Measurements from ENCODE around the gene SNCAIP. TPM values are rescaled to one million over a fixed set of nuclear protein-coding genes. Genes with fewer than 3 reads are reported as not detected.
A peak's percentile ranks its signal among the peaks of the same experiment; 100 is the strongest.

SNCAIP gene
- total and polyA plus RNA-seq, 8 donors = 0.45 to 10.6 (median 2.6) TPM; not detected in 1

DNA sequence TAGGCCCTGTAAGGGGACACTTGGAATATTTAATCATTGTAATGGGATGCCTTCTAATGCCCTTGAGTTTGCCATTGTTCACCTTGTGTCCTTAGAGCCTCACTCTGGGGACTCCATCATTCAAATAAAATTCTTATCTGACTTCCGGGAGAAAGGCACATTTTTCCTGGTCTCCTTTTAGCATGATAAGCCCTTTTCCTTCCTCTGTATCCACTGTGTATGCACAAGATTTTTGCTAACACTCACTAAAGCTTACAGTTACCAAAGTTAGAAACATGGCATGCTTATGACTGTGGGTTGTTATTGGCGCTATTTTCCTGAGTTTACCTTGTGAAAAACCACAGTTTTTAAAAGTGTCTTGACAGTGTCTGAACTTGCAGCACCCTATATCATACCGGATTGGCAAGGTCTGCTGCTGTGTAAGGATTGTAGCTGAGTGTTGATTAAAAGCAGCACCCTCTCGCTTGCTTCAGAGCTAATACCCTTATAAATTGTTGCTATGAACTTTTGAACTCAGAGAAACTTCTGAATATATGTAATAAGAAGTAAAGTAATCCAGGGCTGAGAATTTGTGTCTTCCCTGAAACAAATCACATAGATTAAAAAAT is 46.4 kb downstream of the SNCAIP start:
- peaks cover 0 to 7% (median 4%) of the 10 kb centered on the region in 4 donors for H3K4me1 ChIP-seq
- intact Hi-C loops (cut with DNase I; ENCODE audit: low total_unique reads) = no loop called here
- H3K27me3 ChIP-seq = no peaks in the 10 kb centered on the region
- H3K36me3 ChIP-seq = no peaks in the 10 kb centered on the region
- no peaks in the 10 kb centered on the region for H3K9me3 ChIP-seq
- H3K27ac ChIP-seq = no peak overlapping the region
- DNase-seq = peak in 1 of 2 donors; percentile 56
- TF ChIP-seq, protein P1, sequence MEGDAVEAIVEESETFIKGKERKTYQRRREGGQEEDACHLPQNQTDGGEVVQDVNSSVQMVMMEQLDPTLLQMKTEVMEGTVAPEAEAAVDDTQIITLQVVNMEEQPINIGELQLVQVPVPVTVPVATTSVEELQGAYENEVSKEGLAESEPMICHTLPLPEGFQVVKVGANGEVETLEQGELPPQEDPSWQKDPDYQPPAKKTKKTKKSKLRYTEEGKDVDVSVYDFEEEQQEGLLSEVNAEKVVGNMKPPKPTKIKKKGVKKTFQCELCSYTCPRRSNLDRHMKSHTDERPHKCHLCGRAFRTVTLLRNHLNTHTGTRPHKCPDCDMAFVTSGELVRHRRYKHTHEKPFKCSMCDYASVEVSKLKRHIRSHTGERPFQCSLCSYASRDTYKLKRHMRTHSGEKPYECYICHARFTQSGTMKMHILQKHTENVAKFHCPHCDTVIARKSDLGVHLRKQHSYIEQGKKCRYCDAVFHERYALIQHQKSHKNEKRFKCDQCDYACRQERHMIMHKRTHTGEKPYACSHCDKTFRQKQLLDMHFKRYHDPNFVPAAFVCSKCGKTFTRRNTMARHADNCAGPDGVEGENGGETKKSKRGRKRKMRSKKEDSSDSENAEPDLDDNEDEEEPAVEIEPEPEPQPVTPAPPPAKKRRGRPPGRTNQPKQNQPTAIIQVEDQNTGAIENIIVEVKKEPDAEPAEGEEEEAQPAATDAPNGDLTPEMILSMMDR (IDR thresholded peaks at IDR 0.05) = no peak
- TF ChIP-seq POLR2A (IDR thresholded peaks at IDR 0.05) (no peak), EP300 (IDR thresholded peaks at IDR 0.05) (no peak), POLR2AphosphoS5 (IDR thresholded peaks at IDR 0.05) (no peak)
- WGBS, 5 donors = 14 to 25% (median 16%) methylated on average over 4 of the region's 4 CpGs
- H3K4me3 ChIP-seq = no peak overlapping the region

DNA sequence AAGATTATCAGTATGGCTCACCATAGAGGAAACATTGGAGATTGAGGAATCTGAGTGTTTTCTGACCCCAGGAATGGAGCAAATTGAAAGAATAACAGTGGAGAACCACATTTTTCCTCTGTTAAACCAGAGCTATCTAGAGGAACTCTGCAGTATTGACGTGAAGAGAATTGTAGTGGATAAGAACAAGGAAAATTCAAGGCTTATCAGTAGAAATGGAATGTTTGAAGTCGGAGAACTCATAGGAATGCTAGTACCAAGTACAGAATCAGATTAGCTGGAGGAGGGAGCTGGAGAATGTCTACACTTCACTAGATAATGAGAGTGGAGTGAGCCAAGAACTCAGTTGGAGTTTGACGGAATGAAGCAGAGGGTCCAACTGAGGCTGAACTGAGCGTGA is 50.3 kb downstream of the SNCAIP start:
- DNase-seq = no peak
- Histone ChIP-seq H3K4me3 (no peak overlapping the region), H3K9me3 (no peaks in the 10 kb centered on the region), H3K27ac (no peak overlapping the region), H3K36me3 (no peaks in the 10 kb centered on the region), H3K4me1 (peaks cover 0 to 10% (median 4%) of the 10 kb centered on the region in 4 donors), H3K27me3 (no peaks in the 10 kb centered on the region)
- WGBS, 5 donors = 27 to 71% (median 52%) methylated on average over 4 of the region's 4 CpGs
- TF ChIP-seq, protein P1 (IDR thresholded peaks at IDR 0.05) = no peak
- TF ChIP-seq POLR2AphosphoS5 (IDR thresholded peaks at IDR 0.05) = peak in 1 of 3 donors; percentile 8
- intact Hi-C loops (cut with DNase I; ENCODE audit: low total_unique reads) = no loop called here

DNA sequence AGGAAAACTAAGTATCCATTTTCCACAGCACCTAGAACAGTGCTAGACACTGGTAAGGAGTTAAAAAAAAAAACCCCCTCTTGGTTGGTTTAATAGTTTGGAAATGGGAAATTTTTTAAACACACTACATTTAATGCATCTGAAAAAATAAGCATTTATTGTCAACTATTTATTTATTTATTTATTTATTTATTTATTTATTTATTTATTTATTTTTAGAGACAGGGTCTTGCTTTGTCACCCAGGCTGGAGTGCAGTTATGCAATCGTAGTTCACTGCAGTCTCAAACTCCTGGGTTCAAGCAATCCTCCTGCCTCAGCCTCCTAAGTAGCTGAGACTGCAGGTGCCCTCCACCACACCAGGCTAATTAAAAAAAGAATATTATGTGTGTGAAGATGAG is 51.6 kb downstream of the SNCAIP start:
- H3K4me1 ChIP-seq = peaks cover 0 to 14% (median 4%) of the 10 kb centered on the region in 4 donors
- H3K9me3 ChIP-seq = no peaks in the 10 kb centered on the region
- H3K36me3 ChIP-seq = no peaks in the 10 kb centered on the region
- intact Hi-C loops (cut with DNase I; ENCODE audit: low total_unique reads) = no loop called here
- no peak for DNase-seq
- no peak overlapping the region for H3K4me3 ChIP-seq
- WGBS, 5 donors = 82 to 98% (median 93%) methylated on average over 1 of the region's 1 CpG
- no peak overlapping the region for H3K27ac ChIP-seq
- H3K27me3 ChIP-seq = no peaks in the 10 kb centered on the region
- TF ChIP-seq EP300 (IDR thresholded peaks at IDR 0.05) (no peak), POLR2A (IDR thresholded peaks at IDR 0.05) (no peak), POLR2AphosphoS5 (IDR thresholded peaks at IDR 0.05) (no peak)
- TF ChIP-seq, protein P1 (IDR thresholded peaks at IDR 0.05) = no peak

DNA sequence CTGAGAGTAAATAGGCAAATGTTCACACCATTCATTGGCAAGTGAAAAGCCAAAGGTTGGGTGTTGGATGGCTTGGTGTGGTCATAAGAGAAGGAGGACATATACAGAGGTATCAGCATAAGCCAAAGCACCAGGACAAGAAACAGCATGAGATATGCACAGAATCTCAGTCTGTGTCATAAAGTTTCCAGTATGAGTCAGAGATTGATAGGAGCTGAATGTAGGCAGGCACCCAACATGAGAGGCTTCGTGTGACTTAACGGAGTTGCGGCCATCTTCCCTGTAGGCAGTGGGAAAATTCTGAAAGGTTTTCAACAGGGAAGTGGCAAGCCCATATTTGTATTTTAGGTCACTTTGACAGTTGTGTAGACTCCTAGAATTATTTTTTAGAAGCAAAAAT is 54.5 kb downstream of the SNCAIP start:
- Histone ChIP-seq H3K36me3 (no peaks in the 10 kb centered on the region), H3K4me1 (peaks cover 0 to 21% (median 4%) of the 10 kb centered on the region in 4 donors), H3K27me3 (no peaks in the 10 kb centered on the region), H3K27ac (no peak overlapping the region), H3K9me3 (no peaks in the 10 kb centered on the region), H3K4me3 (no peak overlapping the region)
- TF ChIP-seq EP300 (IDR thresholded peaks at IDR 0.05) (no peak), POLR2AphosphoS5 (IDR thresholded peaks at IDR 0.05) (no peak), POLR2A (IDR thresholded peaks at IDR 0.05) (no peak)
- TF ChIP-seq, protein P1 (IDR thresholded peaks at IDR 0.05) = no peak
- WGBS, 5 donors = 86 to 93% (median 88%) methylated on average over 3 of the region's 3 CpGs
- no peak for DNase-seq
- intact Hi-C loops (cut with DNase I; ENCODE audit: low total_unique reads) = no loop called here

Data from stomach (tissue), 9 donors.